ENCODE measurements around the gene MSANTD2. TPM values are rescaled to one million over a fixed set of nuclear protein-coding genes. Genes with fewer than 3 reads are reported as not detected.

MSANTD2 gene
- total and polyA plus RNA-seq, 2 of the 4 experiments (the other 2 are of a cell fraction): 5.0 to 6.0 TPM

- Histone ChIP-seq H4K5ac (ENCODE audit: low read depth, low read length) (no peak overlapping the region), H2BK15ac (ENCODE audit: low read depth, low read length) (no peak overlapping the region), H3K79me1 (ENCODE audit: low read depth in 1 of 2, low read length in 2 of 2) (no peaks in the 10 kb centered on the region), H3K9ac (ENCODE audit: low read depth, low read length) (no peak overlapping the region), H3K4me3 (ENCODE audit: insufficient read depth, low read depth, low read length) (no peak overlapping the region), H4K20me1 (ENCODE audit: insufficient read depth, low read length) (no peaks in the 10 kb centered on the region), H3K56ac (ENCODE audit: extremely low read depth, insufficient read depth, low read length) (no peak overlapping the region), H3K27ac (ENCODE audit: insufficient read depth, low read length) (no peak overlapping the region), H3K23ac (ENCODE audit: low read depth, low read length) (no peak overlapping the region), H3K4ac (ENCODE audit: low read depth, low read length) (no peak overlapping the region), H2AK9ac (replicated peaks; ENCODE audit: low read depth, low read length, poor library complexity) (no peak overlapping the region), H2BK20ac (ENCODE audit: low read depth, low read length) (no peak overlapping the region), H3K14ac (replicated peaks; ENCODE audit: low read depth, low read length) (no peak overlapping the region), H3K9me1 (ENCODE audit: insufficient read depth, low read length) (no peaks in the 10 kb centered on the region), H2BK120ac (ENCODE audit: low read depth, low read length) (no peak overlapping the region), H3K36me3 (ENCODE audit: control insufficient read depth, insufficient read depth, low read length) (no peaks in the 10 kb centered on the region), H3K27me3 (ENCODE audit: control insufficient read depth, insufficient read depth, low read length) (peaks cover 24% of the 10 kb centered on the region), H4K91ac (ENCODE audit: insufficient read depth, low read depth, low read length) (no peak overlapping the region), H2AFZ (replicated peaks; ENCODE audit: low read length, poor library complexity) (no peak overlapping the region), H3K4me2 (ENCODE audit: low read depth, low read length) (no peak overlapping the region), H3K9me3 (ENCODE audit: control insufficient read depth, insufficient read depth, low read length) (no peaks in the 10 kb centered on the region), H2BK5ac (ENCODE audit: low read depth, low read length, poor library complexity, severe bottlenecking) (no peak overlapping the region), H4K8ac (ENCODE audit: low read depth in 2 of 2, low read length in 2 of 2) (no peak overlapping the region), H2AK5ac (ENCODE audit: low read depth, low read length) (no peak overlapping the region), H3K4me1 (ENCODE audit: control insufficient read depth, insufficient read depth, low read length) (no peaks in the 10 kb centered on the region), H3K18ac (ENCODE audit: low read depth, low read length) (no peak overlapping the region)
- in situ Hi-C loops (cut with MboI; ENCODE audit: low sequenced_read_pairs) (loop anchor here (10.0 kb wide), 2 partner anchors 68 to 188 kb away; partner anchors contain the start of gene ESAM), intact Hi-C loops (cut with micrococcal nuclease) (no loop called here), dilution Hi-C loops (cut with HindIII; ENCODE audit: low sequenced_read_pairs, unreplicated experiment) (no loop called here)
- CTCF ChIA-PET: interaction anchor here (0.6 kb wide), 1 partner anchor 11 kb away, joined by 3 read pairs; no protein-coding TSS in a partner anchor
- POLR2A ChIA-PET (ENCODE audit: unreplicated experiment): no interaction called here
- DNase-seq (no peak), ATAC-seq (ENCODE audit: low read depth) (no peak)
- 40% methylated on average over 1 of the region's 4 CpGs; no CpG with 5 or more reads in 1 of the 2 experiments for WGBS, 2 experiments (ENCODE audit: extremely low coverage in 2 of 2, insufficient read length in 1 of 2)
- no TSS peak for BruUV-seq (replicated peaks)
- TF ChIP-seq, protein P1, sequence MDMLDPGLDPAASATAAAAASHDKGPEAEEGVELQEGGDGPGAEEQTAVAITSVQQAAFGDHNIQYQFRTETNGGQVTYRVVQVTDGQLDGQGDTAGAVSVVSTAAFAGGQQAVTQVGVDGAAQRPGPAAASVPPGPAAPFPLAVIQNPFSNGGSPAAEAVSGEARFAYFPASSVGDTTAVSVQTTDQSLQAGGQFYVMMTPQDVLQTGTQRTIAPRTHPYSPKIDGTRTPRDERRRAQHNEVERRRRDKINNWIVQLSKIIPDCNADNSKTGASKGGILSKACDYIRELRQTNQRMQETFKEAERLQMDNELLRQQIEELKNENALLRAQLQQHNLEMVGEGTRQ (IDR thresholded peaks at IDR 0.05; ENCODE audit: low read depth, low read length): no peak
Observed at GRCh38 chr11:124832571-124832970, 32.4 kb upstream of the MSANTD2 start.
